CD4-positive, alpha-beta T cell treated with Interleukin-10 for 1 hour (primary cell): Measurements from ENCODE around the gene SLC10A7.

Experiments used
- DNase-seq: peaks from one replicate; pipeline ENCODE4 v3.0.0-alpha.2; 2020

The SLC10A7 gene

DNA sequence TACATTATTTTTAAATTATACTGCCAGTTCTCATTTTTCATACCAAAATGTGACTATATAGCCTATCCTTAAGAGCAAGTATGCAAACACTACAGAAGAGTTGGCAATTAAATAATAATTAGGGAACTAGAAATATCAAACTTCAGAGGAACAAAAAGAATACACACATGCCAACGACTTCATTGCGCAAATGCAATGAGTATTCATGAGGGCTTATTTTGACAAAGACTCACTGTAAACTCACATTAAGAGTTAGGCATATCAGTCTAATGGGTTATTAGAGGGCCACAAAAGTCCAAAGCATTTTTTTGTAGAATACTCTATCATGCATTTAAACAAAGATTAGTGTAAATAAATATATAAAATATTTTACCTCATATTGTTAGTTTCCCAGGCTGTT lies 31.6 kb downstream of the SLC10A7 start:
- no peak for DNase-seq

DNA sequence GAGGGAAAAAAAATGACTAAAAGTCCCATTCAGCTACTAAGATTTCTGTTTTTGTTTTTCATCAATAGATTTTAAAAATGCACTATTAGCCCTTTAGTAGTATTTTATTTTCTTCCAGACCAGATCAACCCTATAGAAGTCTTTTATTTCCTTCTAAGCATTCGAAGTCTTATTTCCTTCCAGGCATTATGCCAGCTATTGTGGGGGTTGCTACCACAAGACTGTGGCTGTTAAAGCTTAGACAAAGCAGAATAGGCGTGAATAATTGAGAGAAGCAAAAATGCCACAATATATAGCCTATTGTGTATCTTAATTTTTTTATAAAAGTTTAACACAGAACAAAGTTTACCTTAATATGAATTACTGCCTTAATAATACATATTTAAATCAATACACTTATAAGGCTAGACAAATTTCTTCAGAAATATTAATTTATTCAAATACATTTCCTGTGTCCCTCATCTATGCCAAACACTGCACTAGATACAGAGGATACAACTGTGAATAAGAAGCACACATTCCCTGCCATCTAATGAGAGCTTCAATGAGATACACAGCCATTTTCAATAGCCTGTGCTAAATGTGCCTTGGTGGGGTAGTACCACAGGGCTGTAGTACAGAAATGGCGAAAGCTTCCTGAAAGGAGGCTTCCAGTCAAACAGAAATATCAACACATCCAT lies 33.1 kb downstream of the SLC10A7 start:
- peak; percentile 23 for DNase-seq

DNA sequence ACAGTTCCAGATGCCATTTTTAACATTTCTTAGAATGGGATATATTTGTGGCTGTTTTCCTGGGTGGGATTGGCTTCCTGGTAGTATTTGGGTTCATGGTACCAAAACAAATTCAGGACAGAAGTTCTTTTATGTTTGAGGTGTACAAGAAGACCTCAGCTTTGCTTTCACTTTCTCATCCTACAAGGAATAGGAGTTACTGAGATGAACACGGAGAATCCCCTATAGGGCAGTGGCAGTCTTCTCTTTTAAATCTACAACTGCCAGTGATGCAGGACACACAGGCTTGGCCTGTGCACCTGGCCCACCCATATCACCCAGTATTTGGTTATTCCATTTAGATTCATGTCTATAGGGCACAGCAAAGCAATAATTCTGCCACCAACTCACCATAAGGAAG lies 35.2 kb downstream of the SLC10A7 start:
- peak; percentile 12 for DNase-seq

DNA sequence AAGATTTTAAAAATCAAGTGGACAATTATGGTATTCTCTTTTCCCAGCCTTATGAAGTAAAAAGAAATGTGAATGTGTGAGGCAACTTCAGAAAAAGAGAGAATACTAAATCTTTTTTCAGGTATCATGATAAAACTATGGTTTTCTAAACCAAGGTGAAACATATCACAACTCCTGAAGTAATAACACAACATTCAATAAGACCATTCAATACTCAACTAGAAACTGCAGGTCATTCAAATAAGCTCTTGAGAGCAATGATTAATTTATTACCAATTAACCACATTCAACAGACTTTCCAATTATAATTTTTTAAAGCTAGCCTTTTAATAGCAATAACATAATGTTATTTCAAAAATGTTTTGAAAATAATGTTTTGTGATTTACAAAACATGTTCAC lies 35.8 kb downstream of the SLC10A7 start:
- DNase-seq, result no peak

DNA sequence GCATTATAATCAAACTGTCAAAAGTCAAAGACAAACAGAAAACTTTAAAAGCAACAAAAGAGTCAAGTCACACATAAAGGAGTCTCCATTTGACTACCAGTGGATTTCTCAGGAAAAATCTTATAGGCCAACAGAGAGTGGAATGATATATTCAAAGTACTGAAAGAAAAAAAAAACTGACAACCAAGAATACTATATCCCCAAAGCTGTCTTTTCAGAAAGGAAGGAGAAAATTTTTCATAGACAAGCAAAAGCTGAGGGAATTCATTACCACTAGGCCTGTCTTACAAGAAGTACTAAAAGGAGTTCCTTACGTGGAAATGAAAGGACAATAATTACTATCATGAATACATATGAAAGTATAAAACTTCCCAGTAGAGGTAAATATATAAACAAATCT lies 39.0 kb downstream of the SLC10A7 start:
- DNase-seq, result no peak

DNA sequence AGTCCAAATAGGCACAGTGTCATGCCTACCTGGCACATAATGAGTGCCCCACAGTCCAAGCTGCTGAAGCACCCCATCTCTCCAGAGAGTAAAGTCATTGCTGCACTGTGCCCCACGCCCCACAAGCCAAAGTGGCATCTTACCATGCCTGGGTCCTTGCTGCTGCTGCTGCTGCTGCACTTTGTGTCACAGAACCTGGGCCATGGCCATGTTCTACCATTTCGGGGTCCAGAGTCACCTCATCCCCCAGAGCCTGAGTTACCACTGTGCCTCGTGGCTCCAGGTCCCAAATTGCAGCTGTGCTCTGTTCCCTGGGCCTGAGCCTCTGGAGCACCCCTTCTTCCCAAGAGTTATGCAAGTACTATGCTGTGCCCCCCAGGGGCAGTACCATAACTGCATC lies 40.5 kb downstream of the SLC10A7 start:
- DNase-seq, result no peak

DNA sequence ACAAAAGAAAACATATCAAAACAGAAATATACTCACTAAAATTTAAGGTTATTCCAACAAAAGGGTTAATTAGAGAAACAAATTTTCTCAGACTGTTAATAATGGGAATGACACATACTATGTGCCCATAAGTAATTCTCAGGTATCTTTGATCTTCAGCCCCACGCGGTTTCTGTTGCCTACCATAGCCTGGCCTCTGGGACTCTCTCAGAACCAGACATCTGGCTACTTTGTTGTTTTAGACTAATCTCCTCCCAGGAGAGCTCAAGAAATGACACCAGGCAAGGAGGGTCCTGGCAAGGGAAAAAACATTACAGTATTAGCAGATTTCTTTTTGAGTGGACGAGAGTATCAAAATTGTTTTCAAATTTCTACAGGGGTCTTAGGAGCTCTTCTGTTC lies 43.7 kb downstream of the SLC10A7 start:
- DNase-seq, result no peak

DNA sequence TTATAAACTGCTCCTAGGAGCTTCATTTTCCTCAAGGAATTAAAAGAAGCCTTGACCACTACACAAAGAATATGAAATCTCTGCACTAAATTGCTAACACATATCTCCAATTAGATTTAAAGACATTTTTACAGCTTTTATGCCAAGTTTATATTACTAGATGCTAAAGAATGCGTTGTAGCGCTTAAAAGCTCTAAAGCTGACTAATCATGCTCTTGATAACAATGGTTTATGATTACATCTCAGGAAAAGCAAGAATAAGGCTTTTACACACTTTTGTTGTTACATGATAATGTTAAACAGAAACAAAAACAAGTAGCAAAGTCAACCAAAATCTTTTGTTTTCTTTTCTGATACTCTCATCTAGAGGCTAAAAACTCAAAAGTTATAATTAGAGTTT lies 44.7 kb downstream of the SLC10A7 start:
- no peak for DNase-seq

DNA sequence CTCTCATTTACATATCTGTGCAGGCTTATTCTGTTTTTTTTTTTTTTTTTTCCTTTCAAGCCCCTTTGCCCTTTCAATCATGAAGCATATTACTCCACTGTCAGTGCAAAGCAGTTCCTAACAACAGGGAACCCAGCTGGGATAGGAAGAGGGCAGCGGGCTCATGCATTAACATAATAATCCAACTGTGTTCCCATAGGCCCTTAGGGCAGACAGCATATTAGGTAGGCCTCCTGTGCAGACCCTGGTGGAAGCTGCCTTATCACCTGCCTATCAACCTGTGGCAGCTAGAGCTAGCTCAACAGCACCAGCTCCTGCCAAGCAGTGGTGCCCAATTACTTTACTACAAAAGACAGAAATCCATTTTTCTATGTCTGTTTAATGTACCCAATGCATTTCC lies 49.3 kb downstream of the SLC10A7 start:
- DNase-seq, result no peak

DNA sequence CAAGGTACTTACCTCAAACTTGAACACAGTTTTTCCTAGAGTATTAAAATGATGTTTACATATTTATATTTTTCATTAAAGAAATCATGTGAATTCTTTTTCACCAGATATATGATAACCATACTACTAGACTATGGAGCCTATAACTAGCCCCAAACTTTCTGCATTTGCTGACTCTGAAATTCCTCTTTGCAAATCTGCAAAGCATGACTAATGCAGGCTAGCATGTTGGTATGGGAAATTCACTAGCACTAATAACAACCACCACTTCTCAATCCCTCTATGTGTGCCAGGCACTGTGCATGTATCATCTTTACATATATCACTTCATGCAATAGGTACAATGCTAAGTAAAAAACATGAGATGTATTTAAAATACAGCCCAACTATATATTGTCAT lies 51.1 kb downstream of the SLC10A7 start:
- no peak for DNase-seq

DNA sequence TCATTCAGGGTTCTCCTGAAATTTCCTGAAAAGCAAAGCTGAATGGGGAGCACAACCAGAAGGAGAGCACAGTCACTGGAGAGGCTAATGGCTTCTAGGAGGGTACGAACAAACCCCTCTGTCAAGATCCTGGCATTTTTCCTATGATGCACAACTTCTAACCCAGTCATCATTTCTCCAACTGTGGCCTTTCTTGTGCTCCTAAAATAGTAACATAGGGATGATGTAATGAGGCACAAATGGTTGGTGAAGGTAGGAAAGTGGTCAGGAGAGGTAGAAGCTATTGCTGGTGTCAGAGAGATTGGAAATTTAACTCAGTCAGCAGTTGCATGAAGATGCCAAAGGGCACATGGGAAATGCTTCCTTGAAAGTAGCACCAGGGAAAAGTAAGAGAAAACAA lies 52.7 kb downstream of the SLC10A7 start:
- no peak for DNase-seq

DNA sequence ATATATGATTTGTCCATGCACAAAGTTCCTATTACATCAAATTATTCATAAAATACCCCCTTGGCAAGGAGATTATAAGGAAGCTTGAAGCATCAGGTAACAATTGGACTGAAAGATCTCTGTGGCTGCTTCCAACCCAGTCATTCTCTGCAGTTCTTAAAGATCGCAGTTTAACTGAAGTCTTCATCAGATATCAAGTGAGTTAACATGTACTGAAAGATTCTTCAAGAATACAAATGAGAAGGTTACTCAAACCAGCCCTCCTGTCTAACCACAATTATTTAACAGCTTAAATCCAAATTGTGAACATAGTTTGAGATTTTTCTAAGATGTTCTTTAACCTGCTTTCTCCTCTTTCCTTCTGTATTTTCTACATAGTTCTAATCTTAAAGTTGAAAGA lies 56.1 kb downstream of the SLC10A7 start:
- DNase-seq, result no peak

DNA sequence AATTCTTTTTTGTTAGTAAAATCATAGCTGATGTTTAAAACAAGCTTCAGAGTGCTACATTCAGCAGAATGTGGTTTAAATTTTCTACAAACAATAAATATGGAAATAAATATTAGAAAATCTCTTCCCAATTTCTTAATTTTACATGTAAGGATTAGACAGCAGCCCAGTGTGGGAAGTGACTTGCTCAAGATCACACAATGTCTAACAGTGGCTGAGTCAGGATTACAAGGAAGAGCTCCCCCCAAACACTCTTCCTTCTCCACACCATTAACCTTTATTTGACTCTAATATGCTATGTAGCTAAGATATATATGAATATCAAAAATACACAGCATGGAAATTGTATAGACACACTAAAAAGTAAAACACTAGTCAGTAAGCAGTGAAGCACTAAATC lies 59.5 kb downstream of the SLC10A7 start:
- no peak for DNase-seq

DNA sequence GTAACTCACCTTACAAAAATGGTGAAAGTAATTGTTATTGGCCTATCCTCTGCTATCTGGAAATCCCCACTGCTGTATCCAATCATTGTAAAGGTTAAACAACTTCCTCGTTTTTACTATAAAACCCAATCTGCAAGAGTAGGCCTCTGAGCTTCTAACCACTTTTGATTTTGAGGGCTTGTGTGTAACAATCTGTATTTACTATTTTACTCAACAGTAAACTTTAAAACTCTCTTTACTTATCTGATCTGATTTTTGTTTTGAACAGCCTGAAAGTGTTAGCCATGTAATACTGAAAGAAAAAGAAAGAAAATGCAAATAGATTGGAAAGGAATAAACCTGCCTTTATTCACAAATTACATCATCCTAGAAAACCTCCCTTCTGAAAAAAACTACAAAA lies 63.1 kb downstream of the SLC10A7 start:
- peak; percentile 61 for DNase-seq

DNA sequence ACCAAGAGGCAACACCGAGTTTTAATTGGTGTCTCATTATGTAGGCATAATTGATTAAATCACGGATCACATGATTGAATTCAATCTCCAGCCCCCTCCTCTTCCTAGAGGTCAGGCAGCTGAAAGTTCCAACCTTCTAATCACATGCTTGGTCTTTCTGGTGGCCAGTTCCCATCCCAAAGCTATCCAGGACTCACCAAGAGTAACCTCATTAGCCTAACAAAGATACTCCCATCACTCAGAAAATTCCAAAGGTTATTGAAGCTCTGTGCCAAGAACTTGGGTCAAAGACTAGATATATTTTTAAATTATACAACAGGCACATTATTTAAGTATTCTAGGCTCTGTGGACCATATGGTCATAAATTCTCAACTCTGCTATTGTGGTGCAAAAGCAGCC lies 65.1 kb downstream of the SLC10A7 start:
- no peak for DNase-seq

DNA sequence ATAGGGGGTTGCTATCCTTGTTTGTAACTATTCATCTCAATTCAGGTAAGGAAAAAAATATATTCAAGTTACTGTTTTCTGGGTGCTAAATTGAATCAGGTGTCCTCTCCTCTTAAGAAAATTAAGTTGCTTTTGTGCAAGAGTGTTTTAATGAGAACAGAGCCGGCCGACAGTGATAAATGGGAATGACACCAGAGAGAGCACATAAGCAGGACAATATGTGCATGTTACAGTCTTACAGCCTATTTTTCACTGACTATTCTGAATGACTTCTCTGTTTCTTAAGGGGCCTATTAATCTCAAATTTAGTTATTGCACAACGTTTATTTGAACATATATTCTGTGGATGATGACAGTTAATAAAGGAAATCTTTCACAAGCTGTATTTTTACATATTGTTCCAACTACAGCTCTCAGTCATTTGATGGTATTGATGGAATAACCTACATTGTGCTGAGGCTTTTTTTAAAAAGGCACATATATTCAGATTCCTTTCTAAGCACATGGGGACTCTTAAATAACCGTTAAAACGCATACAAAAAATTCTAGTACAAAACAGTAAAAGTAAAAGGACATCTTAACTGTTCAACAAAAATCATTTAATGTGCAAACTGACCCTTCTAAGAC lies 68.4 kb downstream of the SLC10A7 start:
- no peak for DNase-seq

DNA sequence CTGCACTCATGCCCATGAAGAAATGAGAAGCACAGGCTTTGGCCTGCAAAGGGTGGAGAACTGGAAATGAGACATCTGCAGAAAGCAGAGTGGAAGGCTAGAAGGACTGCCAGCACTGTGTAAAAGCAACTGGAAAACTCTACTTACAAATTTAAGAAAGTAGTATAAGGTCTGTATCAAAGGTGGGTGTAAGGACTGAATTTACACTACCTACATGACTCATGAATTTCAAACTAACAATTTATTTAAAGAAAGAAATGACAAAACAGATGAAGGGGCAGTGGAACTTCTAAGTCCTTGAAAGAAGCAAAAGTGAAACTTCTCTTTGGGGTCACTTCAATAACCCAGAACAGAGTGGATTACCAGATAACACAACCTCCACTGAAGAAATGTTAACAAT lies 71.2 kb downstream of the SLC10A7 start:
- no peak for DNase-seq

DNA sequence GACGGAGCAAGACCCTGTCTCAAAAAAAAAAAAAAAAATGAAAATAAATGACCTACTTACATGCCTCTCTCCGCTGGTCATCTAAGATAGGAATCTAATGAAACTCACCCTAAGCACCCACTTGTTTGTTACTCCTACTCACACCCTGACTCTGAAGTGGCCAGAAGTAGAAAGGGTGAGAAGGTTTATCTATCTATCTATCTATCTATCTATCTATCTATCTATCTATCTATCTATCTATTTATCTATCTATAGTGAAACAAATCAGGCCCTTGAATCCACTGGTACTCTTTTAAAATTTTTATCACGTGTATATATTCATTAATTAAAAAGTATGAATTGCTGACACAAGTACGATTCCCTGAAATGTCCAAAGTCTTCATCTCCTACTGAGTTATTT lies 75.2 kb downstream of the SLC10A7 start:
- no peak for DNase-seq

DNA sequence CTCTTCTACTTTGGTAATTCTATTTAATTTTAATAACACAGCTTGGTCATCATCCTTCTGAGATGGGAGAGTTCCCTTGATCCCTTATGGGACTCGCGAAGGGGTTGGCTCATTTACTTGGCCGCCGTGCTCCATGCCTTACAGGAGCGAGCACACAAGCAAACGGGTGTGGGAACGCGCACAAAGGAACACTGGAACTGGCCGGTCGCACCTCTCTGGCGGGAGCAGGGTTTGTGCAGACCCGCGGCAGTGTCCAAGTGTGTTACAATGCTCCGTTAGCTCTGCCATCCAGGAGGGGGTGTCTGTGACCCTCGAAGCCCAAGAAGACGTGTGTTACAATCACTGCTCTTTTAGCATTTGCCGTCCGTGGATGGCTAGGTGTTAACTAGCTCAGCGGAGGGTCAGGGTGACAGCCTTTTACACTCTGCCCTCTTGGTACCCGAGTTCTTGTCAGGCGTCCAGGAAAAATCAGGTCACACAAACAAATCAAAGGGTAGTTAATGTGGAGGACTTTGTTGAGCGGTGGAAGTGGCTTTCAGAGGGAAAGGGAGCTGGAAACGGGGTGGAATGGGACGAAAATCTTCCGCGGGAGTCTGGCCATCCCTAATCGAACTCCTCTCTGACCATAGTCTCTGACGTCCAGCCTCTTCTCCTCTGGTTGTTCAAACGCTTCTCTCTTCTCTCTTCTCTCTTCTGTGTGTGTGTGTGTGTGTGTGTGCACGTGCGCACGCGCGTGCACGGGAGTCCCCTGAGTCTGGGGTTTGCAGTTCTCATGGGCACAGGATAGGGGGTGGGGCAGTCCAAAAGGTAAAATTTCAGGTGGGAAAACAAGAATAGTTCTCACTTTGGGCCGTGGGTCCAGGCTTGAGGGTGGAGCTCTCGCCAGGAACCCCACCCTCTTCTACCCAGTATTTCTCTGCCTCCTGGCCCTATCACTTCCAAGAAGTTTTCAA lies 76.3 kb downstream of the SLC10A7 start:
- no peak for DNase-seq

DNA sequence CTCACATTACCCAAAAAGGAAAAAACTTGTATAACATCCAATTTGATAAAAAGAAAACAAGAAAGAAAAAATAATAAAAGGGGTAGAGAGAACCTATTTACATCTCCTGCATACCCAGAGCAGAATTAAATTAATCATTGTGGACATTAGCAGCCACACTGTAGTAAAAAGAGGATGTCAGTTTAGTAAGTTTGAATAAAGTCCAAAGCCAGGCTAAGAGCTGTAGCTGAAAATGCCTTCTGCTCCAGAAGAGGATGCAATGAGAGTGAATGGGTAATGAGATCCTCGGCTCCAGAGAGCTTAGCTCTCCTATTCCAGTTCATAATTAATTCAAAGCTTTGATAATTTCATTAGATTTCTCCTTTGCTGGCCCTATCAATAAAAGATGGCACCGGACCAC lies 78.2 kb downstream of the SLC10A7 start:
- DNase-seq, result no peak

DNA sequence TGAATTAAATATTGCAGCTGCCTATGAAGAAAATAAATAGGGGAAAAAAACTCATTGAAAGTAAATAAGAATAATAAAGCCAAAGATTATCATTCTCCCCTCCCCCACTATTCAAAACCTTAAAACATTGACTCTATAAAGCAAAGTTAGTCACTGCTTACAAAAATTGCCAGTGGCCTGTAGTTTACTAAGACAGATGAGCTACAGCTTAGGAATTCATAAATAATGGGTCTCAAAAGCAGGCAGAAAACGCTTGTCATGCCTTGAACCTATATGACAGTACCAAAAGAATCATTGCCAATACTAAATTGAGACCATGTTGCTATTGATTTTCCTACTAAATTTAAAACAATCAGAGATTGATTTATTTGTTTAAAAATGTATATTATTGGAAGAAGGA lies 78.9 kb downstream of the SLC10A7 start:
- DNase-seq, result no peak

DNA sequence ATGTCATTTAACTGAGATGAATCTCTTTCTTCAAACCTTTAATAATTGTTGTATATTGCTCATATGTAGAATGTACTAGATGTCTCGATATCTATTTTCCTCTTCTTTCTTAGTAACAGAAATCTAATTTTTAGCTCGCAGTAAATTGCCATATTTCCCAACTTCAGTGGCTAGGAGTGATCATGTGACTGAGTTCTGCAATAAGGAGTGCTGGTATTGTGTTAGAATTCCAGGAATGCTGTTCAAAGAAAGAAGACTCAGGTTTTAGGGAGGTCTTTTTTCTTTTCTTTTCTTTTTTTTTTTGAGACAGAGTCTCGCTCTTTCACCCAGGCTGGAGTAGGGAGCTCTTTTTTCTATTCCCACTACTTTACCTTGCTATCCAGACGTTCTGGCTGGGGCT lies 81.7 kb downstream of the SLC10A7 start:
- DNase-seq, result no peak

DNA sequence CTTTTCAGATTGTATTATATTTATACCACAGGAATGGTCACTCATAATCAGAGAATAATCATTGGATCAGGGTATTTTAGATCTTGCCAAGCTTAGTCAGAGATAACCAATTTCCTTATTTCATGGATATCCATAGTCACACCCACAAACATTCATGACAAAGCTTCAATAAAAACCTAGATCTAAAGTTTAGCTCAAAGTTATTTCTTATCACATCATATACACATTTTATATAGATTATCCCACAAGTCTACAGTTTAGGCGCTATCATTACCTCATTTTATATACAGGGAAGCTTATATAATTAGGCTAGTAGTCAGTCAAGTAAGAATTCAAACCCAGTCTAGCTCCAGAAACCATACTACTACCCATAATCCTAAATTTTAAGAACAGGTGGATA lies 82.3 kb downstream of the SLC10A7 start:
- DNase-seq, result no peak

DNA sequence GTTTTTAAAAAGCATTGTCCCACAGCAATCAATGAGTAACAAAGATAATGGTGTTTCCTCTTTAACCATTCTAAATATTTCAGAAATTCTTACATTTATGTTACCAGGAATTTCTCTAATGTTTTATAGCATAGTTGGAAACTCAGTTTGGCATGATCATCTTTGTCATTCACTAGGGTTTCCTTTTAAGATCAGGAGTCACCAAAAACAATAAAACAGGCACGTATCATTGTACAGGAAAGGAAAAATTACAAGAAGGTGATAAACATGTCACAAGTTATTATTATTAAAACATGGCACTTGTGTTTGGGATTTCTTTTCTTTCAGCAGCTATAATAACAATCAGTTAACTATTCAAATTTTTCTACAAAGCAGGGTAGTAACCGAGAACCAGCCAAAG lies 84.0 kb downstream of the SLC10A7 start:
- no peak for DNase-seq
